ENCODE data around the gene KCNH1. TPM values are rescaled to one million over a fixed set of nuclear protein-coding genes. Genes with fewer than 3 reads are reported as not detected.

KCNH1 gene
- total RNA-seq, 1 donor from 2014 or later, result under 0.01 TPM

DNA sequence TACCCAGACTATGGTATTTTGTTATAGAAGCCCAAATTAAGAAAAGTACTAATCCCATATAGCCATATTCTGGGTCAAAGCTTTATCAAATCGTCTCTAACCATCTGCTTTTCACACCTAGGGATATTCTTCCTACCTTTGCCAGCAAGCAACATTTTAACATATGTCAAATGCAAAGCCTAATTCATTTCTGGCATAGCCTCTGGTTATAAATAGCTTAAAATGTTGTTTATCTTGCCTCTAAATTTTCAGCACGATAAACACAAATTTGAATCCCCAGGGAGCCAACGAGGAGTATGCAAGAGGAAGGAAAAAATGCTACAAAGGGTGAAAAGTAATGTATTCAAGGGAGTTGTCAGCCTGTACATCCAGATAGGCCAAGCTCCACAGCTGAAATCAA, 357.2 kb downstream of the KCNH1 start:
- H3K36me3 ChIP-seq (ENCODE audit: control insufficient read depth, insufficient read depth, low read length), result no peaks in the 10 kb centered on the region
- FAIRE-seq (no peak), DNase-seq (ENCODE audit: low read depth) (no peak)
- no peaks in the 10 kb centered on the region for H3K27me3 ChIP-seq (ENCODE audit: control insufficient read depth, insufficient read depth, low read length)
- H3K4me3 ChIP-seq (ENCODE audit: low read depth, low read length), result no peak overlapping the region
- no peak for TF ChIP-seq CTCF (IDR thresholded peaks at IDR 0.05; ENCODE audit: insufficient read depth, low read length, severe bottlenecking)

GRCh38 chr1:210775289-210775688, 358.7 kb downstream of the KCNH1 start:
- Histone ChIP-seq H3K27me3 (ENCODE audit: control insufficient read depth, insufficient read depth, low read length) (no peaks in the 10 kb centered on the region), H3K36me3 (ENCODE audit: control insufficient read depth, insufficient read depth, low read length) (no peaks in the 10 kb centered on the region), H3K4me3 (ENCODE audit: low read depth, low read length) (no peak overlapping the region)
- no peak for FAIRE-seq
- no peak for TF ChIP-seq CTCF (IDR thresholded peaks at IDR 0.05; ENCODE audit: insufficient read depth, low read length, severe bottlenecking)
- no peak for DNase-seq (ENCODE audit: low read depth)

DNA sequence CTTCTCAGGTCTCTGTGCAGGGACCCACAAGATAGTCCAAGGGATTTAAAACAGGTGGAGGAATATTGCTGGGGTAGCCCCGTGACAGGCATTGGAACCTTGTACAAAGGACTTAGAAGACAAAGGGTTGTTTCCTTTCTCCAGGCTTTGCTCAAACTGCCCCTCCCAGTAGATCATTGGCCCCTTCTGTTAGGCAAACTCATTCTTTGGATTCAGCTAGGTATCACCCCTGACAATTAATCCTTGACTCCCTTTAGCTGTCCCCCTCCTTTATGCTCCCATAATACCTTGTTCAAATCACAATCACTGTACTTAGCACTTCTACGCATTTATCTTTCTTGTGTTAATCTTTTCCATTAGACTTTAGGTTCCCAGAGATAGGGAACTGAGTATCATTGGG, 360.5 kb downstream of the KCNH1 start:
- no peak for TF ChIP-seq CTCF (IDR thresholded peaks at IDR 0.05; ENCODE audit: insufficient read depth, low read length, severe bottlenecking)
- no peak for FAIRE-seq
- no peak for DNase-seq (ENCODE audit: low read depth)

DNA sequence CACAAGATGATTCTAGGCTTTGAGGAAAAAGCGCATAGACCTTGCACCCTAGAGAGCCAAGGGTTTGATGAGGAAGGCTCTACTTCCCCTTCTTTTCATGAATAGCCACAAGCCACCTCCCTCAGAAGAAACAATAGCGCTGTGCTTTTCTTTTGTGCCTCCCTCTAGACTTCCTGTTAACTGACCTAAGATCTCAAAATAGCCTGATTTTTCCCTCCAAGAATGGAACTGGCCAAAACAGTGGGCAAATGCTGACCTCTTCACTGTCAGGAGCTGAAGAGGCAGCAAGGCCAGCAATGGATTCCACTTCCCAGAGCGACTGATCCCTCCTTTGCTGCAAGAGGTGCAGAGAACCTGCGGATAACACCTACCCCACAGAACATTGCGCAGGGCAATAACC, 362.8 kb downstream of the KCNH1 start:
- H3K27me3 ChIP-seq (ENCODE audit: control insufficient read depth, insufficient read depth, low read length), result no peaks in the 10 kb centered on the region
- no peak overlapping the region for H3K4me3 ChIP-seq (ENCODE audit: low read depth, low read length)
- DNase-seq (ENCODE audit: low read depth) (no peak), FAIRE-seq (no peak)
- H3K36me3 ChIP-seq (ENCODE audit: control insufficient read depth, insufficient read depth, low read length), result no peaks in the 10 kb centered on the region
- TF ChIP-seq CTCF (IDR thresholded peaks at IDR 0.05; ENCODE audit: insufficient read depth, low read length, severe bottlenecking), result no peak

More for the DNA sequence above, 360.5 kb downstream of the KCNH1 start:
- Histone ChIP-seq H3K36me3 (ENCODE audit: control insufficient read depth, insufficient read depth, low read length) (no peaks in the 10 kb centered on the region), H3K27me3 (ENCODE audit: control insufficient read depth, insufficient read depth, low read length) (no peaks in the 10 kb centered on the region), H3K4me3 (ENCODE audit: low read depth, low read length) (no peak overlapping the region)

- DNase-seq (ENCODE audit: low read depth) (no peak), FAIRE-seq (no peak)
- Histone ChIP-seq H3K4me3 (ENCODE audit: low read depth, low read length) (no peak overlapping the region), H3K27me3 (ENCODE audit: control insufficient read depth, insufficient read depth, low read length) (no peaks in the 10 kb centered on the region), H3K36me3 (ENCODE audit: control insufficient read depth, insufficient read depth, low read length) (no peaks in the 10 kb centered on the region)
- no peak for TF ChIP-seq CTCF (IDR thresholded peaks at IDR 0.05; ENCODE audit: insufficient read depth, low read length, severe bottlenecking)
These were observed 363.5 kb downstream of the KCNH1 start for GRCh38 chr1:210770396-210770984.

GRCh38 chr1:210769473-210769872, 364.5 kb downstream of the KCNH1 start:
- no peak for FAIRE-seq
- TF ChIP-seq CTCF (IDR thresholded peaks at IDR 0.05; ENCODE audit: insufficient read depth, low read length, severe bottlenecking), result no peak
- H3K27me3 ChIP-seq (ENCODE audit: control insufficient read depth, insufficient read depth, low read length), result no peaks in the 10 kb centered on the region
- no peak overlapping the region for H3K4me3 ChIP-seq (ENCODE audit: low read depth, low read length)
- no peaks in the 10 kb centered on the region for H3K36me3 ChIP-seq (ENCODE audit: control insufficient read depth, insufficient read depth, low read length)
- no peak for DNase-seq (ENCODE audit: low read depth)
